SK-N-SH treated with all-trans-retinoic acid at 6 μM for 48 hours (cell line): ENCODE data around the gene MAP3K20.

Experiments
- ARNTL ChIP-seq: fragments of 450-650 bp; formaldehyde crosslinking; IDR thresholded peaks from 2 replicates; pipeline ENCODE4 v1.5.0; 2020; ENCODE audit warnings: low read depth, mild to moderate bottlenecking, moderate library complexity, borderline replicate concordance
- CSDC2 ChIP-seq: fragments of 250-450 bp; sonication (Bioruptor Pico); IDR thresholded peaks from 2 replicates; pipeline ENCODE4 v1.5.0; 2020; ENCODE audit warnings: mild to moderate bottlenecking, moderate library complexity
- ESRRG ChIP-seq: fragments of 250-450 bp; sonication (Bioruptor Pico); IDR thresholded peaks from 2 replicates; pipeline ENCODE4 v1.6.1; 2021; ENCODE audit warnings: mild to moderate bottlenecking
- OSR1 ChIP-seq: fragments of 250-450 bp; sonication (Bioruptor Pico); IDR thresholded peaks from 2 replicates; pipeline ENCODE4 v1.8.0; 2022; ENCODE audit warnings: moderate library complexity, mild to moderate bottlenecking, inconsistent platforms
- PPARA ChIP-seq: fragments of 250-450 bp; sonication (Bioruptor Pico); IDR thresholded peaks from 2 replicates; pipeline ENCODE4 v1.5.0; 2020; ENCODE audit warnings: mild to moderate bottlenecking, borderline replicate concordance
- TCF4 ChIP-seq: fragments of 250-450 bp; sonication (Bioruptor Pico); IDR thresholded peaks from 2 replicates; pipeline ENCODE4 v1.8.0; 2021; ENCODE audit warnings: mild to moderate bottlenecking, moderate library complexity, borderline replicate concordance
- ZFP30 ChIP-seq: fragments of 450-650 bp; formaldehyde crosslinking; IDR thresholded peaks from 2 replicates; pipeline ENCODE4 v1.5.0; 2022; ENCODE audit warnings: mild to moderate bottlenecking, moderate library complexity
- ZNF565 ChIP-seq: fragments of 450-650 bp; formaldehyde crosslinking; conservative IDR thresholded peaks from 2 replicates; pipeline ENCODE4 v1.5.0; 2020; ENCODE audit warnings: low read depth, mild to moderate bottlenecking, moderate library complexity
- TF ChIP-seq, protein P1 (sequence below): fragments of 250-450 bp; sonication (Bioruptor Pico); IDR thresholded peaks from 2 replicates; pipeline ENCODE4 v1.5.0; 2020; ENCODE audit warnings: mild to moderate bottlenecking, moderate library complexity
- TF ChIP-seq, protein P2 (sequence below): fragments of 250-450 bp; sonication (Bioruptor Pico); IDR thresholded peaks from 2 replicates; pipeline ENCODE4 v1.8.0; 2020; ENCODE audit warnings: mild to moderate bottlenecking, moderate library complexity, borderline replicate concordance

DNA sequence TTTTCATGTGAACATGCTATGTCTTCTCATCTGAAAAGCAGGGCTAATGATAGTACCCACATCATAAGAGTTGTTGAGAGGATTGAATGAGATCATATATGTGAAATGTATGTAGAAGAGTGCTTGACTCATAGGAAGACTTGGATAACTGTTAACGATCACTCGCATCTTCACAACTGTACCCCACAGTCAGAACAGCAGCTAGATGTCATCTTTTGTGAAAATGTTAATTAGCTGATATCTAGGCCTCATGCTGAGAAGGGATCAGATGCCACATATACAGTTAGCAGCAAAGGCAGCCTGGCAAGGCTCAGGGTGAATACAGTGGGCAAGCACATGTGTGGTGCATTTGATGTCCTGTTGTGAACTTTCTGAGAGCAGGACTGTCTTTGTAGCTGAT lies 24.2 kb downstream of the MAP3K20 start:
- no peak for TF ChIP-seq TCF4 (CRISPR knock-in tag)
- TF ChIP-seq OSR1: no peak
- no peak for TF ChIP-seq ZNF565 (CRISPR knock-in tag)
- TF ChIP-seq ZFP30 (CRISPR knock-in tag): no peak
- TF ChIP-seq, protein P1, sequence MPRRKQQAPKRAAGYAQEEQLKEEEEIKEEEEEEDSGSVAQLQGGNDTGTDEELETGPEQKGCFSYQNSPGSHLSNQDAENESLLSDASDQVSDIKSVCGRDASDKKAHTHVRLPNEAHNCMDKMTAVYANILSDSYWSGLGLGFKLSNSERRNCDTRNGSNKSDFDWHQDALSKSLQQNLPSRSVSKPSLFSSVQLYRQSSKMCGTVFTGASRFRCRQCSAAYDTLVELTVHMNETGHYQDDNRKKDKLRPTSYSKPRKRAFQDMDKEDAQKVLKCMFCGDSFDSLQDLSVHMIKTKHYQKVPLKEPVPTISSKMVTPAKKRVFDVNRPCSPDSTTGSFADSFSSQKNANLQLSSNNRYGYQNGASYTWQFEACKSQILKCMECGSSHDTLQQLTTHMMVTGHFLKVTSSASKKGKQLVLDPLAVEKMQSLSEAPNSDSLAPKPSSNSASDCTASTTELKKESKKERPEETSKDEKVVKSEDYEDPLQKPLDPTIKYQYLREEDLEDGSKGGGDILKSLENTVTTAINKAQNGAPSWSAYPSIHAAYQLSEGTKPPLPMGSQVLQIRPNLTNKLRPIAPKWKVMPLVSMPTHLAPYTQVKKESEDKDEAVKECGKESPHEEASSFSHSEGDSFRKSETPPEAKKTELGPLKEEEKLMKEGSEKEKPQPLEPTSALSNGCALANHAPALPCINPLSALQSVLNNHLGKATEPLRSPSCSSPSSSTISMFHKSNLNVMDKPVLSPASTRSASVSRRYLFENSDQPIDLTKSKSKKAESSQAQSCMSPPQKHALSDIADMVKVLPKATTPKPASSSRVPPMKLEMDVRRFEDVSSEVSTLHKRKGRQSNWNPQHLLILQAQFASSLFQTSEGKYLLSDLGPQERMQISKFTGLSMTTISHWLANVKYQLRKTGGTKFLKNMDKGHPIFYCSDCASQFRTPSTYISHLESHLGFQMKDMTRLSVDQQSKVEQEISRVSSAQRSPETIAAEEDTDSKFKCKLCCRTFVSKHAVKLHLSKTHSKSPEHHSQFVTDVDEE (CRISPR knock-in tag): no peak
- TF ChIP-seq ARNTL: no peak
- TF ChIP-seq CSDC2 (CRISPR knock-in tag): no peak
- TF ChIP-seq, protein P2, sequence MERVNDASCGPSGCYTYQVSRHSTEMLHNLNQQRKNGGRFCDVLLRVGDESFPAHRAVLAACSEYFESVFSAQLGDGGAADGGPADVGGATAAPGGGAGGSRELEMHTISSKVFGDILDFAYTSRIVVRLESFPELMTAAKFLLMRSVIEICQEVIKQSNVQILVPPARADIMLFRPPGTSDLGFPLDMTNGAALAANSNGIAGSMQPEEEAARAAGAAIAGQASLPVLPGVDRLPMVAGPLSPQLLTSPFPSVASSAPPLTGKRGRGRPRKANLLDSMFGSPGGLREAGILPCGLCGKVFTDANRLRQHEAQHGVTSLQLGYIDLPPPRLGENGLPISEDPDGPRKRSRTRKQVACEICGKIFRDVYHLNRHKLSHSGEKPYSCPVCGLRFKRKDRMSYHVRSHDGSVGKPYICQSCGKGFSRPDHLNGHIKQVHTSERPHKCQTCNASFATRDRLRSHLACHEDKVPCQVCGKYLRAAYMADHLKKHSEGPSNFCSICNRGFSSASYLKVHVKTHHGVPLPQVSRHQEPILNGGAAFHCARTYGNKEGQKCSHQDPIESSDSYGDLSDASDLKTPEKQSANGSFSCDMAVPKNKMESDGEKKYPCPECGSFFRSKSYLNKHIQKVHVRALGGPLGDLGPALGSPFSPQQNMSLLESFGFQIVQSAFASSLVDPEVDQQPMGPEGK (CRISPR knock-in tag): no peak
- TF ChIP-seq PPARA (CRISPR knock-in tag): no peak
- TF ChIP-seq ESRRG (CRISPR knock-in tag): no peak
